Measurements from ENCODE around the gene NYAP2.

Gene NYAP2

DNA sequence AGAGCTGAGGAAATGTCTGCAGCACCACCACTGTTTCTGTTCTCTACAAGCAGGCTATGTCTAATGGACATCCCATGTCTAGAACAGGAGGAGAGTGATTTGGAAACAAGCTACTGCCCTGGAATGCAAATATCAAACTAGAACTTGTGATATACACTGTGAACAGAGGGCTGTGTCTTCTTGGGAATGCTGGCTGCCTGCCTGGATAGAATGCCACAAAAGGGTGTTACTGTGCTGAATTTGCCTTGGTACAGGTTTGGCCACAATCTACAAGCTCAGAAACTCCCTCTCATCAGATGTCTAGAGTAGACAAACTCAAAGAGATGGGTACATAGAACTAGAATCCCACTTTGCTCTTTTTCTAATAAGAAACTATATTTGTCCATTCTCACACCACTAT is 170.5 kb downstream of the NYAP2 start:
- no peak for DNase-seq

DNA sequence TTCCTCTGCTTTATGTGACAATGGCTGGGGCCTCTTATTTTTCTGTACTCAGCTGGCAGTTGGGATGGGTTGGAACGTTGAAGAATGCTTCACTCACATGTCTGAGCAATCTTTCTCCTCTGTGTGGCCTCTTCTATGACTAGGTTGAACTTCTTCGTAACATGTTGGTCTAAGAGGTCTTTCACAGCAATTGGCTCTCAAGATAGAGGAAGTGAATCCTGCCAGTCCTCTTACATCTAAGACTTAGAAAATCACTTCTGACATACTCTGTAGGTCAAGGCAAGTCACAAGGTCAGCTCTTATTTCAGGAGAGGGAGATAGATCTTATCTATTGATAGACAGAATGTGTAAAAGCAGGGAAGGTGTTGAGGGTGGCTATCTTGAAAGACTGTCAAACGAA is 174.1 kb downstream of the NYAP2 start:
- DNase-seq = no peak

DNA sequence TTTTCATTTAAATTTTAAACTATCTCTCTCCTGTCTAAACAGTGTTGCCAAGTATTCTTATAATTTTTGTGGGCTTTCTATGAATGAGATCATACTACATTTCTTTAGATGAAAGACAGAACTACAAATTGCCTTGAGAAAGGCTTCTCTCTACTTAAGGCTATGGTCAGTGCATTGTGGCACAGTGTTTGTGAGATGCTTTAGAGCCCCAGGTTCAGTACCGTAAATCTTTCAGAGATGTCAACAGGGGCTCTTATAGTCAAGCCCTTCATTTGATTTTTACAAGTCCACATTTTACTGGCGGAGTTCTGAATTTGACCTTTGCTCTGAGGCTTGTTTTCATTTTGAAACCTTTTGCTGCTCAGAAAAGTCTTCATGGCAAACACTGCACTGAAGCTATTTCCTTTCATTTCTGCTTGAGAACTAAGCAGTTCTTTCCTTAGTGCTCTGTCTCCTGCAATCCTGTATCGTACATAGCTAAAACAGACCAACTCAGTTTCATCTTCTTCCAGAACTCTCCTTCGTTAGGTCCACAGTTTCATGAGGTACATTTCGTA is 175.2 kb downstream of the NYAP2 start:
- no peak for DNase-seq

DNA sequence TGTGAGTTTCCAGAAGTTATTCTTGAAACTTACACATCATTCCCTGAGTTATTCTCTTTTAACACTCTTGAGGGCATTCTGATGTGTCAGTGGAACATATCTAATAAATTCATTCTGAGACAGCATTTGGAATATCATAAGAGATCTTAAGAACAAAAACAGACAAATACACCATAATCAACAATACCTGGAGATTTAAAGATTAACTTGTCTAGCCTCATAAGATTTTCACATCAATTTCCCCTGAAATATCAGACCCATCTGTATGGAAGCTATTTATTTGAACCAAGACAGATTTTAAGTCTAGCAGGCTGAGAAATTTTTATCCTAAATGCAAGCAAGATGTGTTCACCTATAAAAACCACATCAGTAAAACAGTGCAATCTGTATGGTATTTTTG is 181.6 kb downstream of the NYAP2 start:
- no peak for DNase-seq

DNA sequence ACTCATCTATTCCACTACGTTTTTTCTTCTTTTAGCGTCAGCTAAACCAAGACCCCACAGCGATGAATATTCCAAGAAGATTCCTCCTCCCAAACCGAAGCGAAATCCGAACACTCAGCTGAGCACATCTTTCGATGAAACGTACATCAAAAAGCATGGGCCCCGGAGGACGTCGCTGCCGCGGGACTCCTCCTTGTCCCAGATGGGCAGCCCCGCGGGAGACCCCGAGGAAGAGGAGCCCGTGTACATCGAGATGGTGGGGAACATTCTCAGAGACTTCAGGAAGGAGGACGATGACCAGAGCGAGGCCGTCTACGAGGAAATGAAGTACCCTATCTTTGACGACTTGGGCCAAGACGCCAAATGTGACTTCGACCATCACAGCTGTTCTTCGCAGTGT is 182.4 kb downstream of the NYAP2 start:
- no peak for DNase-seq

DNA sequence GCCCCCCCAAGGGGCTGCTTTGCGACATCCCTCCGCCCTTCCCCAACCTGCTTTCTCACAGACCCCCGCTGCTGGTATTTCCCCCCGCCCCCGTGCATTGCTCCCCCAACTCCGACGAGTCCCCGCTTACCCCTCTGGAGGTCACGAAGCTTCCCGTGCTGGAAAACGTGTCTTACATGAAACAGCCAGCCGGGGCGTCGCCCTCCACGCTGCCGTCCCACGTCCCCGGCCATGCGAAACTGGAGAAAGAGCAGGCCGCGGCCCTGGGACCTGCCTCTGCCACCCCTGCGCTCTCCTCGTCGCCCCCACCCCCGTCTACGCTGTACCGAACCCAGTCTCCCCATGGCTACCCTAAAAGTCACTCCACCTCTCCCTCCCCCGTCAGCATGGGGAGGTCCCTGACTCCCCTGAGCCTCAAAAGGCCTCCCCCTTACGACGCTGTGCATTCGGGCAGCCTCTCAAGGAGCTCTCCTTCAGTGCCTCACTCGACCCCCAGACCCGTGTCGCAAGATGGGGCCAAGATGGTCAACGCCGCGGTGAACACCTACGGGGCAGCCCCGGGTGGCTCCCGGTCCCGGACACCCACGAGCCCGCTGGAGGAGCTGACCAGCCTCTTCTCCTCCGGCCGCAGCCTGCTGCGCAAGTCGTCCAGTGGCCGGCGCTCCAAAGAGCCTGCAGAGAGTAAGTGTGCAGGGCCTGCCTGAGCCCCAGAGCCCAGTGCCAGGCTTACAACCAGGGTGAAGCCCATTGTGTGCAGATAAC is 183.0 kb downstream of the NYAP2 start:
- DNase-seq = no peak

DNA sequence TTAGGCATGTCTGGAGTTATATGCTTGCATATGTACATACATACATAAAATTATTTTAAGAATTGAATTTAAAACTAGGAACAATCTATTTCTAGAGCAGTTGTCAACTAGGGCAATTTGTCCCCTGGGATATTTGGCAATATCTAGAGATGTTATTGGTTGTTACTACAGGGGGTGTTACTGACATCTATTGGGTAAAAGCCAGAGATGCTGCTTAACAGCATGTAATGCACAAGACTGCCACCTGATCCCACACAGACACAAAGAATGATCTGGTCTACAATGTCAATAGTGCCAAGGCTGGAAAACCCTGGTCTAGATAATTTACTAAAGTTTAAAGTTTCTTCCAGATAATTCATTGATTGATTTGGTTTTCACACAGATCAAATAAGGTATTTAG is 185.3 kb downstream of the NYAP2 start:
- no peak for DNase-seq

DNA sequence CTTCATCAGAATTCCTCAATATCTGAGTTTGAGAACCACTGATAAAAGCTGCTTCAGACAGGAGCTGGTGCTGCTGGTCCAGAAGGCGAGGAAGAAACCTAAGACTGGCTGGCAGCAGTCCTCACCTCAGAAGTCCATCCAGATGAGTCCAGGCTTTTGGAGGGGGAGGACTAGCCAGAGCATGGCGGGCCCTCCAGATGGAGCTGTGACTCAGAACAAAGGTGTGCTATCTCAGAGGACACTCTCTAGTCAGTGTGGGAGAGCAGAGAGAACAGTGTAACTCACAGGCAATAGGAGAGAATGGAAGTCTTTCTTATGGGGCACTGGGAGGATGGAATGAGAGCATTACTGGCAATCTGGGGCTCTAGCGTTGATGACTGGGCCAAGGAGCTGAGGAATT is 191.4 kb downstream of the NYAP2 start:
- DNase-seq = no peak

DNA sequence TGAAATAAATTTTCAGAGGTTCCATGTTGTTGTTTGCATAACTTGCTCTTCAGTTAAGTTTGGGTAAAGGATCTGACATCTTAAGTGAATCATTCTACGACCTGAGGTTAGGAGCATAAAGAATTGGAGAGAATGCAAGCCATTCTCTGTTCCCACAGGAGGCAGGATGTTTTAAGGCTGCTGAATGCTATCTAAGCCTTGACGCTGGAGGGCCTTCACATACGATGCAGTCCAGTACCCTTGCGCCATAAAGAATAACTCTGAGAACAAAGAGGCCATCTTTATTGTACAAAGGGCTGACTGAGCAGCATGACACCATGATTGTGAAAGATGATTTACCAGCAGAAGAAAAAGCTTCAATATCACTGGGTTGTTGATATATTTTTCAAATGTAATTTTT is 198.4 kb downstream of the NYAP2 start:
- DNase-seq = no peak

DNA sequence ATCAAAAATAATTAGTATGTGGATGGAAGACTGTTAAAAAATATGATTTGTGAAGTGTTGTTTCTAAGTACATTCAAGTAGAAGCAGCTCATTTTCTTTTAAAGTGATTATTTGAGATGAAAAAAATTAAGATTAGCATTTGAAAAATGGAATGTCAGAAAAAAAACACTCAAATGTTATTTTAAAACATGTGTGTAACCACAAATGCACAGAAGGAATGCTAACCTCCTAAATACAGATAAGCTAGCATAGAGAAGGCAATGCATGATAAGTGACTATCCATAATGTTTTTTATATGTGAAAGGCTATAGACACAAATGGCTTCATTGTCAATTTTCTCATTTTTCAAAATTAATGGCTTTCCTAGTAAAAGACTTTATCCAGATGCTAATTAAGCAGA is 198.9 kb downstream of the NYAP2 start:
- DNase-seq = no peak

DNA sequence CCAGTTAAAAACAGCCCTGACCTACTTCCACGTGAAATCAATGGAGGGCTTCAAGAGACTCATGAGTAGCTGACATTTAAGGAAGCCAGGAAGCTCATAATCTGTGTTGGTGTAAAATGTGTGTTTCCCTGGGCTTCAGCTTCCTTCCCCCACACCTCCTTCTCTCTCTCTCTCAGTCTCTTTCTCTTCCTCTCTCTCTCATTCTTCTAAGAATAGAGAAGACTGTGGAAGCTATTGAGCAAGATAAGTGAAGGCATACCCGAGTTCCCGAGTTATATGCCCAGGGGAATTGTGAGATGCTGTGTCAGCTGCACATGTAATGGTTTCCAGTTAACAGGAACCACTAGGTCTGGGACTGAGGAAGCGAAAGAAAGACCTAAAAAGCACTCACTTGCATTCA is 199.4 kb downstream of the NYAP2 start:
- DNase-seq = no peak

DNA sequence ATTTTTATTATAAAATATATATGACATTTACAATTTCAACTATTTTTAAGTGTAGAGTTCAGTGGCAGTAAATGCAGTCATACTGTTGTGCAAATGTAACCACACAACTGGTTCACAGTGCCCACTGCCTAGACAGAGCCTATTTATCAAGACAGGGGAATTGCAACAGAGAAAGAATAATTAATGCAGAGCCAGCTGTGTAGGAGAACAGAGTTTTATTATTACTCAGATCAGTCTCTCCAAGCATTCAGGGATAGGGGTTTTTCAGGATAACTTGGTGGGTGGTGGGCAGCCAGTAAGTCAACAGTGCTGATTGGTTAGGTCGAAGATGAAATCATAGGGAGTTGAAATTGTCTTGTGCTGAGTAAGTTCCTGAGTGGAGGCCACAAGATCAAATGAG is 200.3 kb downstream of the NYAP2 start:
- no peak for DNase-seq

DNA sequence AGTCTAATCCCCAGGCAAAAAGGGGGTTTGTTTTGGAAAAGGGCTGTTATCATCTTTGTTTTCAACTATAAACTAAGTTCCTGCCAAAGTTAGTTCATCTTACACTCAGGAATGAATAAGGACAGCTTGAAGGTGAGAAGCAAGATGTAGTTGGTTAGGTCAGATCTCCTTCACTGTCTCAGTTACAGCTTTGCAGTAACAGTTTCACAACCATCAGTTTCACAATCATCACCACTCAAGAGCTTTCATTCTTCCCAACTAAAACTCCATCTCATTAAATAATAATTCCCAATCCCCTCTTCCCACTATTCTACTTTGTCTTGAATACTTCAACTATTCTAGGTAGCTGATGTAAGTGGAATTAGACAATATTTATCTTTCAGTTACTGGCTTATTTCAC is 200.9 kb downstream of the NYAP2 start:
- no peak for DNase-seq

DNA sequence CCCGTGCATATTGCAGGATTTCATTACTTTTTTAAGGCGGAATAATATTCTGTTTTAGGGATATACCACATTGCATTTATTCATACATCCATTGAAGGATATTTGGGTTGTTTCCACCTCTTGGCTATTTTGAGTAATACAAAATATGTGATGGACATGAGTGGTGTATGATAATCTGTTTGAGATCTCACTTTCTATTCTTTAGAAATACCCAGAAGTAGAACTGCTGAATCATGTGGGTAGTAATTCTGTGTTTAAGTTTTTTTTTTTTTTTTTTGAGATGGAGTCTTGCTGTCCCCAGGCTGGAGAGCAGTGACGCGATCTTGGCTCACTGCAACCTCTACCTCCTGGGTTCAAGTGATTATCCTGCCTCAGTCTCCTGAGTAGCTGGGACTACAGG is 201.4 kb downstream of the NYAP2 start:
- DNase-seq = no peak

DNA sequence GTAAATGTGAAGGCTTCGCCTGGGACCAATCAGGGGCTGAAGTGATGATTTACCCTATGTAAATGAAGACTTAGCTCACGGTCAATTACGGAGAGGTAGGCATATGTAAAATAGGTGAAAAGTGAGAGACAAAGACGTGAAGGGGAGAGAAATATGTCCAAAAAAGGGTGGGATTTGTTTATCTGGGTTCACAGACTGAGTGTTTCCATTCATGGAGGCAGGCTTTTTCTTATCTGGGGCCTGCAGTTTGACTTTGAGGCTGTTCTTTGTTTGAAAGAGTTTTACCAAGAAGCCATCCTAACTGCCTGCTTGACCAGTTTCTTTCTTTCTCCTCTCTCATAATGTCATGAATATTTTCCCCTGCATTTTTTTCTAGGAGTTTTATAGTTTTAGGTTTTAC is 202.7 kb downstream of the NYAP2 start:
- no peak for DNase-seq

DNA sequence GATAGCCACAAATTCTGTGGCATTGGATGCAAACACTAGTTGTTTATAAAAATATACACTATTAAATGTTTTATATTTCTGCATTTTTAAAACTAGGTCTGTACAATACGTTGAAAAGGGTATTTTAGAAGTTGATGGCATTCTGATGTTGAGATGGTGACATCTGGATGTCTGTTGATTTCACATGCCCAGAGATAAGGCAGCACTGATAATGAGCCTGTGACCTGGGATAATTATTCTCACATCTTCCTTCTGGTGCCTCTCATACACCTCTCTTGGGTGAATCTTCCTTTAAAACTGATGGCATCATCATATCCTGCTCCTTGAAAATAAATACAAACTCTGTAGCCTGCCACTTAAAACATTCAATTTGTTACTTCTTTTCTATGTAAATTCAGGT is 208.6 kb downstream of the NYAP2 start:
- no peak for DNase-seq

DNA sequence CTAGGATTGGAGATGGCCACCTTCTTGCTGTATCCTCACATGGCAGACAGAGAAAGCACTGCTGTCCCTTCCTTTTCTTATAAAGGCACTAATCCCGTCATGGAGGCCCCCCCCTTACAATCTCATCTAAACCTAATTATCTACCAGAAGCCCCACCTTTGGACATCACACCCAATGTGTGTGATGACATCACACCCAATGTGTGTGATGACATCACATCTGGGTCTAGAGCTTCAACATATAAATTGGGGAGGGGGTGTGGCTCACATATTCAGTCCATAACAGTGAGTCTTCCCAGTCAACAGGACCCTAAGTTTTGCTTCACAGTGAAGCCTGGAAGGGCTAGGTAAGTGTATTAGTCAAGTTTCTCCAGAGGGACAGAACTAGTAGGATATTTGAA is 213.1 kb downstream of the NYAP2 start:
- DNase-seq = no peak

DNA sequence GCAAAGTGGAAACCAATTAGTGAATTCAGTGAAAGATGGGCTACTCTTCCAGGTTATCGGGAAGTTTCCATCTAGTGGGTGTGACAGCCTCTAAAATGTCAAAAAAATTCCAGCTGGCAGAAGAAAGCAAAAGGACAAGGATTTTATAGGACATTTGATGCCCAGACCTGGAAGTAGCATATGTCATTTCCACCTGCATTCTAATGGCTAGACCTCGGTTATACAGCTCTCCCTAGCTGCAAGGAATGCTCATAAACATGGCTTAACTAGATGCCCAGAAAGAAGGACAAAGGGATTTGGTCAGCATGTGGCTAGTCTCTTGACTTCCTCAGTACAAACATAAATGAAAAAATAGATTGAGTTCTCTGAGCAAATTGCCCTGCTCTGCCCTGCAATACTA is 215.4 kb downstream of the NYAP2 start:
- no peak for DNase-seq

DNA sequence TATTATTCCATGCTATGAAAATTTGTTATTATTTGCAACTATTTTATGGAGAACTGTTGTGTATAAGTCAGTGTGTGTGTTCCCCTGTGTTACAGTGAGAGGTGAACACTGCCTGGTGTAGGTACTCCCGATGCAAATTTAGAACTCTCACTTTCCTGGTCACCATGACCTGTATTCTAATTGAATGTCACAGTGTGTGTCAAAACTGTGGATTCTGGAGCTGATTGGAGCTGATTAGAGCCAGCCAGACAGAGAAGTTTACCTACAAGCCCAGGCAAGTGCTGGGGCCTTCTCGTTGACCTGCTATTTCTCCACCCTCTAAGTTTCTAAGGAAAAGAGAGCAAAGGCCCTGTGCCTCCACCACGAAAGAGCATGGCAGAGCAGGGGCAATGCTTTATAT is 216.0 kb downstream of the NYAP2 start:
- no peak for DNase-seq

DNA sequence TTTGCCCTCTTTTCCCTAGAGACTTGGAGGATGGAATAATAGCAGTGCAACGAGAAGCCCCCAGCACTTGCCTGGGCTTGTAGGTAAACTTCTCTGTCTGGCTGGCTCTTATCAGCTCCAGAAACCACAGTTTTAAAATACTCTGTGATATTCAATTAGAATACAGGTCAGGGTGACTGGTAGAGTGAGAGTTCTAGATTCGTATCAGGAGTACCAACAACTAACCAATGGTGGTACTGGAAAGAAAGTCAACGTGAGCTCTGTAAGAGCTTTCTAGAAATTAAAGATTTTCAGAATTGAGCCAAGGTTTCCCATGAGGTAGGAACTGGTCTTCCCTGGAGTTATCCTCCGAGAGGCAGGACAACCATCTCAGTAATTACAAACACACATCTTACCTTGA is 216.9 kb downstream of the NYAP2 start:
- DNase-seq = no peak

DNA sequence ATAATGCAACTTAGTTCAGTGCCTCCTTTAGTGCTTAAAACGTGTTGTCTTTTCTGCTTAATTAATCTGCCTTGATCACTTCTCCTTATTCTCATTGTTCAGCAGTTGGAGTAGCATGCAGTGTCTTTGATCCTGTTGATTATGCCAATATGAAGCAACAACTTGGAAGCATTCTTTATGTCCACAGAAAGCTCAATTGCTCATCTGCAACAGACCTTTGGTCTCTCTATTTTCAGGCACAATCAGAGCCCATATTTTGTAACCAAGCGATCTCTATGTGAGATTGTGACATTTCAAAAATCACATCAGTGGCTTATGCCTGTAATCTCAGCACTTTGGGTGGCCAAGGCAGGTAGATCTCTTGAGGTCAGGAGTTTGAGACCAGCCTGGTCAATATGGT is 217.3 kb downstream of the NYAP2 start:
- DNase-seq = no peak

DNA sequence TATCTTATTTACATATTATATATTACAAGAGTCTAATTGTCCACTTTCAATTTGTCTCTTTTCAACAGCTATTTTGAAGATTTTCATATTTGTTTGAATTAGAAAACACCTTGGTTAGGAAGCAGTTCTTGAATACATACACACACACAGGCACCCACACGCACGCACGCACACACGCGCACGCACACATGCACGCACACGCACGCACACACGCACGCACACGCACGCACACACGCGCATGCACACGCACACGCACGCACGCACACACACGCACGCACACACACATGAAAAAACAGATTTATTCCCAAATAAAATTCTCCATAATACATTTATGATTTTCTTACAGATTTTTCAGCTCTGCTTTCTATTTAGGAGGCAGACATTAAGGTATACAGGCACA is 220.7 kb downstream of the NYAP2 start:
- no peak for DNase-seq

DNA sequence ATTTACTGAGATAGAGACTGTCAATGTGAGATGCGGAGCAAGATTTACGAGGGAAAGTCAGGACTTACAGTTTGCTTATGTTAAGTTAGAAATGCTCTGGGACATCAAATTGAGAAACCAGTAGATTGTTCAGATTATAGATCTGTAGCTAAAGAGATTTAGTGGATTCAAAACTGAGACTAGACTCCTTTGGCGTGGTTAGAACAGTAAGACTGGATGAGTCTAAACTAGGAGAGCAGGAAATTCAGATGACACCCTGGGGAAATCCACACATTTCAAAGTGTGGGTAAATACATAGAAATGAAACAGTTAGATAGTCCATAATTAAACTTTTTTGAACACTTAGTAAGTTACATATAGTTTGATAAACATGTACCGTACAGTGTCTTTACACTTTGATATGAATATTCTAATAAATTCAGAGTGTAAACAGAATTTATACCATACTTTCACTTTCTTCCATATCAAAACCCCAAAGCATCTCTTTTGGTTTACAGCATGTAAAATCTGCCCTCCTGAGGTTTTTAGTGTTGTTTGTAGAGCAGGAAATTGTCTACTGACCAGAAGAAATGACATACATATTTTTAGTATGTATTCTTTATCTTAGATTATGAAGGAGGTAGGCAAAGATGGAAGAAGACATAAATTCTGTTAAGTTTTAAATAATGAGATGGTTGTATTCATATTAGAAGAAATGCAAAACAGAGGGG is 231.5 kb downstream of the NYAP2 start:
- no peak for DNase-seq

DNA sequence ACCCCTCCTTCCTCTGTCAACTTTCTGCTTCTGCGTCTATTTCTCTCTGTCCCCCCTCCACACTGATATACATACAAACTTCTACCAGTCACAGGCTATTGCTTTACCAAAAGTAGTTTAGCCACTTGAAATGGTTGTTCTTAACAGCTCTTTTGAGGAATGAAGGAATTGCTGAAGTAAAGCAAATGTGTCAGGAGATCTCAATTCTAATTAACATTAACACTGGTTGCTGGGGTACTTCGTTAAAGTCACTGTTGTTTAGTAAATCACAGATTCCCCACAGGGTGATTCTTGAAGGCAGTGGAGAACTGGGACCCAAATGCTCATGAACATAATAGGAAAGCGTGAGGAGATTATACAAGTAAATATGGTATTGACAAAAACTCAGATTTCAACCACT is 232.8 kb downstream of the NYAP2 start:
- DNase-seq = no peak

DNA sequence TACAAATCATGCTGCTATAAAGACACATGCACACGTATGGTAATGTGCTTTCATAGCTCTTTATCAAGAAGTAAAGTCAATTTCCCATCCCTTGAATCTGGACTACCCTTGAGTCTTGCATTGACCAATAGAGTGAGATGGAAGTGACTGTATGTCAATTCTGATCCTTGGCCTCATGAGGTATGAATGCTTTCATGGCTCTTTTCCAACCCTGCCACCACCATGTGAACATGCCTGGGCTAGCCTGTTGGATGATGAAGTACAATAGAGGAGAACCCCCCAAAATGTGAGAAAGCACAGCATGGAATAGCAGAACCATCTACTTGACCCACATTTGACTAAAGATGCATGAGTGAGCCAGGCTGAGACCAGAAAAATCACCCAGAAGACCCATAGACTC is 237.0 kb downstream of the NYAP2 start:
- DNase-seq = no peak

All from inflammatory macrophage treated with lipopolysaccharide for 1 hour (primary cell).